Upper lobe of right lung (tissue), 1 donor: Measurements from ENCODE around the gene NAALADL2. TPM values are rescaled to one million over a fixed set of nuclear protein-coding genes. Genes with fewer than 3 reads are reported as not detected.
"Not testable (repeated sequence)": the region's sequence is repeated elsewhere in the genome, so short reads cannot be mapped to it uniquely, and the experiment has no call there.

Experiments
- ATAC-seq: fragments of 200-7000 bp; cut with Tn5 transposase; one replicate; pipeline ENCODE4 v1.9.1; 2020; ENCODE audit warnings: mild to moderate bottlenecking, moderate library complexity
- DNase-seq: peaks from one replicate; pipeline ENCODE4 v3.0.0-alpha.2; 2020
- H3K27ac ChIP-seq: fragments of 200-600 bp; one replicate; pipeline ENCODE4 v1.8.0; 2022
- H3K27me3 ChIP-seq: fragments of 200-600 bp; one replicate; pipeline ENCODE4 v1.8.0; 2022; ENCODE audit warnings: mild to moderate bottlenecking
- H3K36me3 ChIP-seq: fragments of 200-600 bp; one replicate; pipeline ENCODE4 v1.8.0; 2022
- H3K4me1 ChIP-seq: fragments of 200-600 bp; one replicate; pipeline ENCODE4 v1.8.0; 2022
- H3K4me3 ChIP-seq: fragments of 200-600 bp; one replicate; pipeline ENCODE4 v1.8.0; 2022; ENCODE audit warnings: mild to moderate bottlenecking
- H3K9me3 ChIP-seq: fragments of 200-600 bp; one replicate; pipeline ENCODE4 v1.8.0; 2022
- intact Hi-C: fragments of 100-400 bp; cut with DNase I; formaldehyde crosslinking; loops from one replicate; pipeline ENCODE4 v1.11.0; 2022
- total RNA-seq: library from RNA; stranded (reverse); fragmentation: NEBNext Ultra II Directional; extraction: Animal tissue kit (Norgen Biotek cat#: 25700); gene quantifications from one replicate; pipeline ENCODE4 v1.2.1, GENCODE V29; 2021
- TF ChIP-seq, protein P1 (sequence below): fragments of 200-600 bp; IDR thresholded peaks from one replicate; pipeline ENCODE4 v1.8.0; 2022; ENCODE audit warnings: antibody characterized with exemption
- donor health status: DM: no; HTN: yes; CAD: no; lungs with severe emphysema.

Gene NAALADL2
- total RNA-seq, 1 donor from 2014 or later = 8.5 TPM

DNA sequence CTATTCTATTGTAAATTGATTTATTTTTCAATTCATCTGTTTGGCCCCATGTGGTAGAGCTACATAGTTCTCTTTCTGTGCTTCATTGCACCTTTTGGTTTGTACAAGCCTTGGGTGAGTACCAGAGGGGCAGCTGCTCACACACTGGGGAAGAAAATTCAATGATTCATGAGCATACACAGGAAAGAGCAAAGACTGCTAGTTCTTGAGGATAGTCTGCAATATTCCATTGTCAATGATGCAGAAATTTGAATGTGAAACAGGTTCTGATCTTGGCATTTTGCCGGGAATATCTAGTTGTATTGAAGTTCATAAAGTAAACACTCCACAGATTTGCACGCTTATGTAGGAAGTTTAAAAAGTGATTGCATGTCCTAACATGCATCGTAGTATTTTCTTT, 304.6 kb downstream of the NAALADL2 start:
- intact Hi-C loops = no loop called here
- DNase-seq (no peak), ATAC-seq (no peak)
- Histone ChIP-seq H3K4me1 (no peaks in the 10 kb centered on the region), H3K9me3 (no peaks in the 10 kb centered on the region), H3K27ac (no peak overlapping the region), H3K36me3 (no peaks in the 10 kb centered on the region), H3K27me3 (no peaks in the 10 kb centered on the region), H3K4me3 (no peak overlapping the region)
- TF ChIP-seq, protein P1, sequence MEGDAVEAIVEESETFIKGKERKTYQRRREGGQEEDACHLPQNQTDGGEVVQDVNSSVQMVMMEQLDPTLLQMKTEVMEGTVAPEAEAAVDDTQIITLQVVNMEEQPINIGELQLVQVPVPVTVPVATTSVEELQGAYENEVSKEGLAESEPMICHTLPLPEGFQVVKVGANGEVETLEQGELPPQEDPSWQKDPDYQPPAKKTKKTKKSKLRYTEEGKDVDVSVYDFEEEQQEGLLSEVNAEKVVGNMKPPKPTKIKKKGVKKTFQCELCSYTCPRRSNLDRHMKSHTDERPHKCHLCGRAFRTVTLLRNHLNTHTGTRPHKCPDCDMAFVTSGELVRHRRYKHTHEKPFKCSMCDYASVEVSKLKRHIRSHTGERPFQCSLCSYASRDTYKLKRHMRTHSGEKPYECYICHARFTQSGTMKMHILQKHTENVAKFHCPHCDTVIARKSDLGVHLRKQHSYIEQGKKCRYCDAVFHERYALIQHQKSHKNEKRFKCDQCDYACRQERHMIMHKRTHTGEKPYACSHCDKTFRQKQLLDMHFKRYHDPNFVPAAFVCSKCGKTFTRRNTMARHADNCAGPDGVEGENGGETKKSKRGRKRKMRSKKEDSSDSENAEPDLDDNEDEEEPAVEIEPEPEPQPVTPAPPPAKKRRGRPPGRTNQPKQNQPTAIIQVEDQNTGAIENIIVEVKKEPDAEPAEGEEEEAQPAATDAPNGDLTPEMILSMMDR = no peak

DNA sequence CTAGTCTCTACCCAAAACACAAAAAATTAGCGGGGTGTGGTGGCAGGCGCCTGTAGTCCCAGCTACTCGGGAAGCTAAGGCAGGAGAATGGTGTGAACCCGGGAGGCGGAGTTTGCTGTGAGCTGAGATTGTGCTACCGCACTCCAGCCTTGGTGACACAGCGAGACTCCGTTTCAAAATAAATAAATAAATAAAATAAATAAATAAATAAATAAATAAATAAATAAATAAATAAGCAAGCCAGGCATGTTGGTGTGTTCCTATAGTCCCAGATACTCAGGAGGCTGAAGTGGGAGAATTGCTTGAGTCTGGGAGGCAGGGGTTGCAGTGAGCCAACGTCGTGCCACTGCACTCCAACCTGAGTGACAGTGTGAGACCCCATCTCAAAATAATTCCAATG, 314.0 kb downstream of the NAALADL2 start:
- H3K4me3 ChIP-seq, ATAC-seq, H3K36me3 ChIP-seq, H3K9me3 ChIP-seq, H3K27me3 ChIP-seq, intact Hi-C loops, H3K27ac ChIP-seq, DNase-seq, H3K4me1 ChIP-seq: not testable (repeated sequence)

DNA sequence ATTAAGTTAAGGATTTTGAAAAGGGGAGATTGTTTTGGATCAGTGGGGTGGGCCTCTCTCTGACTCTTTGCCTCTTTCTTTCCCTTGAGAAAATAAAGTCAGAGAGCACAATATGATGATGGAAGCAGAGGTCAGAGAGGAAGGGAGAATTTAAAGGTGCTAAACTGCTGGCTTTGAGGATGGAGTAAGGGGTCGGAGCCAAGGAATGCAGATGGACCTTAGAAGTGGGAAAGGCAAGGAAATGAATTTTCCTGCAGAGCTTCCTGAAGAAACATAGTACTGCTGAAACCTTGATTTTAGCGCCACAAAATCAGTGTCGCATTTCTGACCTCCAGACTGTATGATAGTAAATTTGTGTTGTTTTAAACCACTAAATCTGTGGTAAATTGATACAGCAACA, 317.4 kb downstream of the NAALADL2 start:
- no peak overlapping the region for H3K27ac ChIP-seq
- TF ChIP-seq, protein P1 = no peak

DNA sequence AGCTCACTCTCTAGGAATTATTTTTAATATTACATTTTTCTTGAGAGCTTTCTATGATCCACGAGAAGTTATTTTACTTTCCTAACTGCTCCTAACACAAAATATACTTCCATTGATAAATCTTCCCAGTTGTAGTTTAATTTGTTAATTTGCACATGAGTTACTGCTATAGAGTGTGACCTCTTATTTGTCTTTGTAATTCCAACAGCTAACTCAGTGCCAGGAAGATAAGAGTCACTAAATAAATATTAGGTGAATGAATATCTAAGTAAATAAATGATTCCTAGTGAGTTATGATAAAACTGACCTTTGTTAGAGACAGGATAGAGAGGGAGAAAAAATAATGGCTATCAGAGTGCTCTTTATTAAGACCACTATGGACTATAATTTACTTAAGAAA, 319.9 kb downstream of the NAALADL2 start:
- Histone ChIP-seq H3K4me1 (no peaks in the 10 kb centered on the region), H3K36me3 (no peaks in the 10 kb centered on the region), H3K27me3 (no peaks in the 10 kb centered on the region), H3K9me3 (no peaks in the 10 kb centered on the region), H3K4me3 (no peak overlapping the region), H3K27ac (no peak overlapping the region)
- ATAC-seq (no peak), DNase-seq (no peak)
- intact Hi-C loops = no loop called here
- TF ChIP-seq, protein P1 = no peak

More for the DNA sequence above, 317.4 kb downstream of the NAALADL2 start:
- H3K4me3 ChIP-seq = no peak overlapping the region
- ATAC-seq (no peak), DNase-seq (no peak)
- no peaks in the 10 kb centered on the region for H3K9me3 ChIP-seq
- intact Hi-C loops = no loop called here
- H3K4me1 ChIP-seq = no peaks in the 10 kb centered on the region
- no peaks in the 10 kb centered on the region for H3K36me3 ChIP-seq
- H3K27me3 ChIP-seq = no peaks in the 10 kb centered on the region

DNA sequence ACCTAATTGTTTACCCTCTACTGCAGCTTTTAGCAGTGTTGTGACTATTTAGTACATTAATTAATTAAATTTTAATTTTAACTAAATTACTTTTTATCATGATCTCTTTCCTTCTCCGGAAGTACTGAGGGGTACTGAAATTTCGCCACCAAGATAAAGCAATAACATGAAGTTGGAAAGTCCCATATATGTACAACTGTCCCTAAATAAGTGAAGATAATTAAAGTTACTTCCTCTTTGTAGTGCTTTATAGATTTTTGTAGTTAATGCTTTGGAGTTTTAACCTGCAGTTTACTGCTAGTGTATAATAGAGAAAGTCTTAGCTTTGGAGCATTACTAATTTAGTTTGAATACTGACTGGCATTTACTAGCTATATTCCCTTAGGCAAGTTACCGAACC, 325.3 kb downstream of the NAALADL2 start:
- Histone ChIP-seq H3K9me3 (no peaks in the 10 kb centered on the region), H3K4me1 (no peaks in the 10 kb centered on the region), H3K27ac (no peak overlapping the region), H3K27me3 (no peaks in the 10 kb centered on the region), H3K4me3 (no peak overlapping the region), H3K36me3 (no peaks in the 10 kb centered on the region)
- TF ChIP-seq, protein P1 = no peak
- ATAC-seq (no peak), DNase-seq (no peak)
- intact Hi-C loops = no loop called here

DNA sequence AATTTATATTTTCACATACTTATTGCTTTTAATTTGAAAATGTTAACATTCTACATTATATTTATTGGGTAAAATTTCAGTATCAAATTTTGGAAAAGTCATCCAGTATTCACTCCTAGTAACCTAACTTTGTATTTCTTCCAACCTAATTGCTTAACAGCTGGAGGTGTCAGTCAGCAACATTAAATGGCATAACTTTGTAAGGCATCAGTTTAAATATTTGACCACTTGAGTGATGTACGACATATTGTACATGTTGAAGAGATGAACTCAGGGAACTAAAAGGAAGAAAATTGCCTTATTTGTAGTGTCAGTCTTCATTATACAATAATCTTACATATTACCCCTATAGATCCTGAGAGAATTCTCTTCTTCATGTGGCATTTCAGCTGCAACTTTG, 326.8 kb downstream of the NAALADL2 start:
- Histone ChIP-seq H3K27me3 (no peaks in the 10 kb centered on the region), H3K4me3 (no peak overlapping the region), H3K27ac (no peak overlapping the region), H3K9me3 (no peaks in the 10 kb centered on the region), H3K4me1 (no peaks in the 10 kb centered on the region), H3K36me3 (no peaks in the 10 kb centered on the region)
- TF ChIP-seq, protein P1 = no peak
- no peak for DNase-seq
- intact Hi-C loops = no loop called here
- ATAC-seq = no peak
